ENCODE data around the gene RPS6KB1.

The RPS6KB1 gene

DNA sequence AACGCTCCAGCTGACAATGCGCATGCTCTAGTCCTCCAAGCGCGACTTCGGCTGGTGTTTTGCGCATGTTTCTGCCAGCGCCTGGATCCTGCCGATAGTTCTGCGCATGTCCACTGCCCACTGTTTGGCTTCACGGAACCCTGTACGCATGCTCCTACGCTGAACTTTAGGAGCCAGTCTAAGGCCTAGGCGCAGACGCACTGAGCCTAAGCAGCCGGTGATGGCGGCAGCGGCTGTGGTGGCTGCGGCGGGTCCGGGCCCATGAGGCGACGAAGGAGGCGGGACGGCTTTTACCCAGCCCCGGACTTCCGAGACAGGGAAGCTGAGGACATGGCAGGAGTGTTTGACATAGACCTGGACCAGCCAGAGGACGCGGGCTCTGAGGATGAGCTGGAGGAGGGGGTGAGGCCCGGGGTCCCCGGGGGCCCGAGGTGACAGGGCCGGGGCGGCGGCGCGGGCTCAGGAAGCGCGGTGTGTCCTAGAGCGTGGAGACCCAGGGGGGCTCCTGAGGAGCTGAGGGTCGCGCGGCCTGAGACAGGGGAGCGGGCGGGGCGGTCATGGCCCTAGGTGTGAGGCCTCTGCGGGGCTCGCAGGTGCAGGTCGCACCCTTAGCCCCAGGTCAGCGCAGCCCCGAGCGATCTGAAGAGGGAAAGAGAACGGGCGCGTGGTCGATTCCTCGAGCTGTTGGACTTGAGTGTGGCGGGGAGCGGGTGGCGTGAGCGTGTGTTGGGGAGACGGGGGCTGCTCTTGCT lies at the start of gene RPS6KB1, which contains the start of gene TUBD1:
TSS of gene RPS6KB1 (plus strand) at position 198 of the 752 bp plus-strand sequence. CDS start at position 262, 64 bp downstream.
TSS of gene TUBD1 (minus strand) at position 20 of the 752 bp plus-strand sequence. CDS start 1,941 bp downstream, outside the sequence.
- ChIA-PET POLR2A (interaction anchor here (0.6 to 1.0 kb wide), 2 partner anchors 47 to 56 kb away, joined by 5 to 6 read pairs; no protein-coding TSS in a partner anchor), CTCF (interaction anchor here (1.1 to 3.7 kb wide), 4 partner anchors 17 to 140 kb away, joined by 3 to 18 read pairs (median 6); no protein-coding TSS in a partner anchor)
- DNase-seq (ENCODE audit: extremely low spot score): peak; percentile 98
- TF ChIP-seq, protein P1, sequence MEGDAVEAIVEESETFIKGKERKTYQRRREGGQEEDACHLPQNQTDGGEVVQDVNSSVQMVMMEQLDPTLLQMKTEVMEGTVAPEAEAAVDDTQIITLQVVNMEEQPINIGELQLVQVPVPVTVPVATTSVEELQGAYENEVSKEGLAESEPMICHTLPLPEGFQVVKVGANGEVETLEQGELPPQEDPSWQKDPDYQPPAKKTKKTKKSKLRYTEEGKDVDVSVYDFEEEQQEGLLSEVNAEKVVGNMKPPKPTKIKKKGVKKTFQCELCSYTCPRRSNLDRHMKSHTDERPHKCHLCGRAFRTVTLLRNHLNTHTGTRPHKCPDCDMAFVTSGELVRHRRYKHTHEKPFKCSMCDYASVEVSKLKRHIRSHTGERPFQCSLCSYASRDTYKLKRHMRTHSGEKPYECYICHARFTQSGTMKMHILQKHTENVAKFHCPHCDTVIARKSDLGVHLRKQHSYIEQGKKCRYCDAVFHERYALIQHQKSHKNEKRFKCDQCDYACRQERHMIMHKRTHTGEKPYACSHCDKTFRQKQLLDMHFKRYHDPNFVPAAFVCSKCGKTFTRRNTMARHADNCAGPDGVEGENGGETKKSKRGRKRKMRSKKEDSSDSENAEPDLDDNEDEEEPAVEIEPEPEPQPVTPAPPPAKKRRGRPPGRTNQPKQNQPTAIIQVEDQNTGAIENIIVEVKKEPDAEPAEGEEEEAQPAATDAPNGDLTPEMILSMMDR (IDR thresholded peaks at IDR 0.05; ENCODE audit: control extremely low read depth, extremely low read depth, low read depth, missing control alignments): no peak

DNA sequence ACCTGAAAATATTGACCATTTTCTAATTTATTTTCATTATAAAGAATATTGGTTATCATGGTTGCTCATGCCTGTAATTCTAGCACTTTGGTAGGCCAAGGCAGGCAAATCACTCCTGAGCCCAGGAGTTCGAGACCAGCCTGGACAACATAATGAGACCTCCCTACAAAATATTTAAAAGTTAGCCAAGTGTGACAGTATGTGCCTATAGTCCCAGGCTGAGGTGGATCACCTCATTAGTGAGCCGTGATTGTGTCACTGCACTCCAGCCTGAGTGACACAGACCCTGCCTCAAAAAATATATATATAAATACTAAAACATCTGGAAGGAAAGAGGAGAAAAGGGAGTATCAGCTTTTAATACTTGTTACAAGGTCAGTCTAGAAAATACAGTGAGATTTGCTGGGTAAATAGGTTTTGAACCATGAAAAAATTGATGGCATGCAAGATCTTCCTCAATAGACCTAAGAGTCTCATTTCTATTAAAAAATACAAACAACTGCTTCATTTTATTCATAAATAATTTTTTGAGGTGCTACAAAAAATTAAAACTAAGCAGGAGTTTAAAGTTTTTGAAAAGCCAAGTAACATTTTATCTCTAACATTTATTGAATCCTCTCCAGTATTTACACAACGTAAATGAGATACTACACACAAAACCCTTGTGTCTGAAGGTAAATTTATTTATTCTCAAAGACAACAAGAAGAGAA lies 47.9 kb upstream of the RPS6KB1 start:
- ChIA-PET POLR2A (interaction anchor here (0.6 kb wide), 1 partner anchor 58 kb away, joined by 3 read pairs; no protein-coding TSS in a partner anchor), CTCF (interaction anchor here (1.5 to 5.7 kb wide), 3 partner anchors 81 to 100 kb away, joined by 3 to 50 read pairs (median 6); no protein-coding TSS in a partner anchor)
- no peak for DNase-seq (ENCODE audit: extremely low spot score)
- TF ChIP-seq, protein P1 (IDR thresholded peaks at IDR 0.05; ENCODE audit: control extremely low read depth, extremely low read depth, low read depth, missing control alignments): no peak

DNA sequence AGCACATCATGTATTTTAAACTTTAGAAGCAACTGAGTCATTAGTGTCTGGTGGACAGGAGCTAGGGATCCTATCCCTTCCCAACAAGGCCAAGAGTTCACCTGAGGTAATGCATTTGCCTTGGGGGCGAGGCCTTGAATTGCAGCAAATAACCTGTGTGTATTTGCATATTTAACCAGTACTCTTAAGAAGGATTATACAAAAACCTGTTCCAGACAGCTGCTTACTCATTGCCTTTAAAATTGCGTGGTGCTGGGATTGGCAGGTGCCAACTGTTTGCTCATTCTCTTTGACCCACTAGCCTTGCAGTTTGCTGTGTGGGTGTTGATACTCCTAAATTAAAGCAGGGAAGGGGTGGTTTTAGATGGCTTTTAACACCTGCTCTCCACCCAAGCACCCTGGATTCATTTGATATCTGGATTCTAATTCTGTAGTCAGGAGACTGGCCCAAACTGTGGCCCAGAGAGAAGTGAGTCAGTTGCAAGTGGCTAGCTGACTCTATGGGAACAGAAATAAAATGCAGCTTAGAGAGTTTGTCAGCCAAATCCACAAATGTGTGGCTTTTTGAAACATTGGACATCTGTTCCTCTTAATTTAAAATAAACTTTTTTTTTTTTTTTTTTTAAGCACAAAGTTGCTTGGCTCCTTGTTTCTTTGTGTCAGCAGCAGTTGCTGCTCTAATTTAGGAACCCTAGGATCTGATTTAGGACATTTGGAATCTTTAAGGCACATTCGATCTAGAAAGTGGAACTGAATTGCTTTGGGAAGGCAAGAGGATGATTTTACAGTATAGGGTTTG lies 47.1 kb upstream of the RPS6KB1 start:
- TF ChIP-seq, protein P1 (IDR thresholded peaks at IDR 0.05; ENCODE audit: control extremely low read depth, extremely low read depth, low read depth, missing control alignments): no peak
- POLR2A ChIA-PET: interaction anchor here (0.6 to 1.8 kb wide), 6 partner anchors 8 to 1214 kb away, joined by 3 to 14 read pairs (median 4); partner anchors contain the start of gene CLTC
- DNase-seq (ENCODE audit: extremely low spot score): no peak
- CTCF ChIA-PET: interaction anchor here (1.5 to 5.7 kb wide), 4 partner anchors 18 to 101 kb away, joined by 3 to 50 read pairs (median 5); no protein-coding TSS in a partner anchor

DNA sequence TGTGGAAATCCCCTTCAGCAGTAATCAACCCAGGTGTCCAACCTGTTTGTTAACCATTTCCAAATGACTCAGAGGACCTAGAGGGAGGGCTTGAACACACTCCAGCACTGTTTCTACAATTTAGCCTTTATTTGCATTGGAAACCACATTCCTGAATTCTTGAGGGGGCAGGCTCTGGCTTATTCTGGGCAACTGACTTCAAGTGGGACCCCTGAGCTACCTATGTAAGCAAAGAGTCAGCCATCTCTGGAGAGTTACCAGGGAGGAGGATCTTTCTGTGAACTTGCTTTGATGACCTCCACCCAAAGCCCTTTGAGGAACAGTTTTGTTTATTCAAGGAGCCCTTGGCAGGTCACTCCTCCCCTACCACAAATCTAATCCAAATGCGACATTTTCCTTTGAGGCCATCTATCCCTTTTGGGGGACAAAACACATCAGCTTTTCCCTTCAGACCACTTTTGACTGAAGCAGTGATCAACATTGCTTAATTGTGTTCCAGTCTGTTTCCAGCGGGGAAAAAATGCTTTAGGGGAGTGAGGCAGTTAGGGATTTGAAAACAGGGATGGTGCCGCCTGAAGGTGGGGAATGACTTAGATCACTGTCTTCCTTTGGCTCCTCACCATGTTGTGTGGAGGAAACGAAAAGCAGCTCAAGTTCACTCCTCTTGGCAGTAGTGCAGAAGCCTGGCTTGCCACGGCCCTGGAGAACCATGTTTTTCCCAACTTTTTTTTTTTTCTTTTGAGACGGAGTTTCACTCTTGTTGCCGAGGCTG lies 46.3 kb upstream of the RPS6KB1 start:
- peak; percentile 53 for DNase-seq (ENCODE audit: extremely low spot score)
- CTCF ChIA-PET: interaction anchor here (1.4 to 5.7 kb wide), 4 partner anchors 19 to 99 kb away, joined by 4 to 50 read pairs (median 5); no protein-coding TSS in a partner anchor
- POLR2A ChIA-PET: interaction anchor here (0.6 to 1.8 kb wide), 4 partner anchors 9 to 227 kb away, joined by 4 to 14 read pairs (median 6); partner anchors contain the start of gene CLTC
- TF ChIP-seq, protein P1 (IDR thresholded peaks at IDR 0.05; ENCODE audit: control extremely low read depth, extremely low read depth, low read depth, missing control alignments): no peak

DNA sequence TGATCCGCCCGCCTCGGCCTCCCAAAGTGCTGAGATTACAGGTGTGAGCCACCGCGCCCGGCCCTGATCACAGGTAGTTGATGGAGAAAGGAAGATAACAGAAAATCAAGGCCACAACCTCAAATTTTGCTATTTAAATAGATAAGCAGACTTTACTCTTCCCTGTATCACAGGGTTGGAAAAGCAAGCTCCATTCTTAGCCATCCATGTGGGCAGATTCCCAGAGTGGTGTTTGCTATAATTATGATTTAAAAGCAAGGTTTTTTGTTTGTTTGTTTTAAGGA lies 44.6 kb upstream of the RPS6KB1 start:
- ChIA-PET POLR2A (interaction anchor here (0.7 to 1.0 kb wide), 5 partner anchors 11 to 1217 kb away, joined by 3 to 5 read pairs (median 3); partner anchors contain the start of genes PTRH2 and VMP1), CTCF (interaction anchor here (0.8 to 5.7 kb wide), 9 partner anchors 9 to 174 kb away, joined by 3 to 50 read pairs (median 3); no protein-coding TSS in a partner anchor)
- DNase-seq (ENCODE audit: extremely low spot score): no peak
- TF ChIP-seq, protein P1 (IDR thresholded peaks at IDR 0.05; ENCODE audit: control extremely low read depth, extremely low read depth, low read depth, missing control alignments): no peak

Measured in GM10248 (cell line).